H7 (cell line): ENCODE measurements around the gene KCNQ1. TPM values are rescaled to one million over a fixed set of nuclear protein-coding genes. Genes with fewer than 3 reads are reported as not detected.
A peak's percentile ranks its signal among the peaks of the same experiment; 100 is the strongest.

Experiments
- DNase-seq: peaks from one replicate; pipeline ENCODE4 v3.0.0; 2012
- H3K27me3 ChIP-seq: 2 replicates; pipeline ENCODE4 v1.6.0; 2011; ENCODE audit warnings: mild to moderate bottlenecking, low read length; ENCODE audit not compliant: control insufficient read depth, insufficient read depth
- H3K36me3 ChIP-seq: replicated peaks from 2 replicates; pipeline ENCODE4 v1.5.1; 2011; ENCODE audit warnings: low read length; ENCODE audit not compliant: control insufficient read depth, insufficient read depth
- H3K4me3 ChIP-seq: 2 replicates; pipeline ENCODE4 v1.5.1; 2011; ENCODE audit warnings: low read depth, mild to moderate bottlenecking, control low read depth, low read length, moderate library complexity; ENCODE audit not compliant: insufficient read depth
- total RNA-seq: library from RNA; depleted of rRNA; stranded (reverse); fragments of >200 nt; shearing (Covaris generic); gene quantifications from 2 replicates; pipeline ENCODE4 v1.2.3, GENCODE V29; 2014

The KCNQ1 gene
- total RNA-seq, 1 experiment from 2014 or later: 0.48 TPM

DNA sequence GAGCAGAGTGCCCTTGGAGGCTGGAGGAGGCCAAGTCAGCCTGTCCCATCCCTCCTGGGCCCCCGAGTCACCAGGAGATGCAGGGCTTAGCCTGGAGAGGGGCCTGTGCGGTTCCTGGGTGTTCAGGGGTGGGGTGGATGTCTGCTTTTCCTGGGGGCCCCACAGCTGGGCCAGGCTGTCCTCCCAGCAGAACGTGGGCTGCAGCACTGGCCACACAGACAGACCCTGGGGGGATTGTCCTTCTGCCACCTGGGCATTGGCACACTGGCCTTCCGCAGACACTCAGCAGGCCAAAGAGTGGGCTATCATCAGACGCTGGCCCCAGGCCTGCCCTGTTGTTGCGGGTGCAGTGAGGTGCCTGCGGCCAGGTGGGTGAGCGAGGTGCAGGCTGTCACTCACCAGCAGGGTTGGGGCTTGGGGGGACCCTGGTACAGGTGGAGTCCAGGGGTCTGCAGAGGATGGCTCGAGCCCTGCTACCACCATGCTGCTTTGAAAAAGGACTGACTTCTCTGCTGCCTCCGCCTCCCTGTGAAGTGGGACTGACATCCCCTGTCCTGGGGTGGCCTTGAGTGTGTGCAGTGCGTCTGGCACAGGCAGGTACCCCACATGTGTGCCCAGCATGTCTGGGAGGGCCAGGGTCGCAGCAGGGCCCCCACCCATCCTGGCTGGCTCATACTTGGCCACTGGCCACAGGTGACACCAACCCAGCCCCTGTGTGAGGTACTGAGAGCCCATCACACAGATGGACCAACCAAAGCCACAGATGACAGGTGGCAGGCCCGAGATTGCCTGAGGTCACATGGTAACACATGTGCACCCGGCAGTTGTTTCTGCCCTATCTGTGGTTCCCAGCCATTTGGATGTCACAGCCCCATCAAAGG, 294.0 kb downstream of the KCNQ1 start:
- Histone ChIP-seq H3K36me3 (no peaks in the 10 kb centered on the region), H3K27me3 (peaks cover 2% of the 10 kb centered on the region; the same call in 1 of the 2 replicates), H3K4me3 (no peak overlapping the region)
- no peak for DNase-seq

- peak; percentile 56 for DNase-seq
- Histone ChIP-seq H3K27me3 (peaks cover 2% of the 10 kb centered on the region; the same call in 1 of the 2 replicates), H3K4me3 (no peak overlapping the region), H3K36me3 (no peaks in the 10 kb centered on the region)
Measured at GRCh38 chr11:2739531-2740274, 294.9 kb downstream of the KCNQ1 start.

DNA sequence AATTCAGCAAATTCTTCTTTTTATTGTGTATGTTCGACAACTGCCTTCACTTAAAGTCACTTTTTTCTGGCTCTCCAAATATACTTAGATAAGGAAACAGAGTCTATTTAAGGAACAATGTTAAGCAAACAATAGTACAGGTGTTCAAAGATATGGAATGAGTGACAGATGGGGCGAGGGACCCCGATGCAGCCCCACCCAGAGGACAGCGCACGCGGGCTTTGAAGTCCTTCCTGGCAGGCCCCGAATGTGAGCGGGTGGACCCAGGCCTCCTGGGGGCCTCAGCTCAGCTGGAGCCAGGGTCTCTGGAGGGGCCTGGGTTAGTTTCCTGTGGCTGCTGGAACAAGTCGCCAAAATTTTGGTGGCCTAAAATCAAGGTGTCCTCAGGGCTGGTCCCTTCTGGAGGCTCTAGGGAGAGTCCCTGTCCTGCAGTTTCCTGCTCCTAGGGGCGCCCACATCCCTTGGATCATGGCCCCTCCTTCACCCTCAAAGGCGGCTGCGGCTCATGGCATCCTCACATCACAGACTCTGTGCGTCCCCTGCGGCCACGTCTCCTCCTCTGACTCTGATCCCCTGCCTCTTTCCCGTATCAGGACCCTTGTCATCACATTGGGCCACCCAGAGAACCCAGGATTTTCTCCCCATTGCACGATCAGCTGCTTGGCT, 295.6 kb downstream of the KCNQ1 start:
- Histone ChIP-seq H3K27me3 (peaks cover under 1% of the 10 kb centered on the region; the same call in 1 of the 2 replicates), H3K4me3 (no peak overlapping the region), H3K36me3 (no peaks in the 10 kb centered on the region)
- no peak for DNase-seq

DNA sequence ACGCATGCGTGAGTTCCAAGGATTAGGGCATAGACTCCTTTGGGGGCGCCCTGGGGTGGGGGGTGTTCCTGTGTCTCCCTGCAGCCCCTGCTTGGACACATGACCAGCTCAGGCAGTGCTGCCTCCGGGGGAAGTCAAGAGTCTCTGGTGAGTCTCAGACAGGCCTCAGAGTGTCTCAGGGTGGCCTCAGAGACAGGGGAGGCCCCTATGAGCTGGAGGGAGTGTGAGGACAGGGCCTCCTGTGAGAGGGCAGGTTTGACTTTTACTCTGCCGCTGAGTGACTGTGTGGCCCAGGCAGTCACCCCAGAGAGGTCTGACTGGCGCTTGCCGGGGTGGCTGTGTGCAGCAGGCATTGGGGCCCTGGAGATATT, 296.2 kb downstream of the KCNQ1 start:
- no peaks in the 10 kb centered on the region for H3K36me3 ChIP-seq
- H3K27me3 ChIP-seq: no peaks in the 10 kb centered on the region; the same call in 1 of the 2 replicates
- peak; percentile 66 for DNase-seq
- H3K4me3 ChIP-seq: no peak overlapping the region

DNA sequence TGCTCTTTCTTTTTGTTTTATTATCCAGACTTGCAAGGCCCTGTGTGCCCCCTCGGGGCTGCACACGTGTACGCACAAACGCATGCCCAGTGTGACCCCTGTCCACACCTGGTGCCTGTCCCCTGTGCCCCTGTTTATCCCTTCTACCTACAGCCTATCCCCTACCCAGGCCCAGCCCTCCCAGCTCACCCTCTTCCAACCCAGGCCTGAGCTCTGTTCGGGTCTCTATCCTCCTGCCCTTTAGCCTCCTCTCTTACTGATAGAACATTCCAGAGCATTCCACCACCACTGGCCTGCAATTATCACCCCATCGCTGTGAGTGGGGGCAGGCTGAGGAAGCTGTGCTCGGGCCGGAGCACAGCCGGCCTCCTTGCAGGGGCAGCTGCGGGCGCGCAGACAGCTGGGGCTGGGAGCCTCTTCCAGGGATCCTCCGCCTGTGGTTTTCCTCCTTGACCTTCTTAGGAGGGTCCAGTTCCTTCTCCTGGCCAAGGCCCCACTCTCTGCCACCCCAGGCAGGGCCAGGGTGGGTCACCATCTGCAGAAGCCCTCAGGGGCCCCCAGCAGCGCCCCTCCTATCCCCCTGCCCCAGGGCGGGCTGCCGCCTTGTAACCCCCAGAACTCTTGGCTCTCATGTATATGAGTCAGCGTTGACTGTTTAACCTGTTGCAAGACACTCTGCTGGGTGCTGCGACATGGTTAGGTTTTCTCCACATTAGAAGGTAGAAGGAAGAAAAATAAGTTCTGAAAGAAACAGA, 296.7 kb downstream of the KCNQ1 start:
- DNase-seq: peak; percentile 64
- Histone ChIP-seq H3K27me3 (no peaks in the 10 kb centered on the region; the same call in 1 of the 2 replicates), H3K36me3 (no peaks in the 10 kb centered on the region), H3K4me3 (no peak overlapping the region)

DNA sequence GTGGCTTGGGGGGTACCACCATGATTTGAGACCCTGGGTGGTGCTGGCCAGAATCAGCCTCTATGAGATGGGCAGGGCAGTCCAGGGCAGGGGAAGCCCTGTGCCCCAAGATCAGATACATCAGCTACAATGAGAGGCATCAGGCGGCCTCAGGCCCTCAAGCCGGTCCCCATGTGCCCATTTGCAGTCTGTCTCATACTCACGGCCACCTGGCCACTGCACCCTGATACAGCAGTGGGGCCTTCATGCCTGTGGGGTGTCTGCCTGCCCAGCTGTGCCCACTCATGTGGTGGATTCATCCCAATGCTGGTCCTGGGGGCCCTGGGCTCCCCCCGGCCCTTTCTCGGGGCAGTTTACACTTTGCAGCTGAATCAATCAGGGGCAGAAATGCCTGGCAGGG, 297.4 kb downstream of the KCNQ1 start:
- Histone ChIP-seq H3K27me3 (peaks cover 2% of the 10 kb centered on the region; the same call in 1 of the 2 replicates), H3K4me3 (no peak overlapping the region), H3K36me3 (no peaks in the 10 kb centered on the region)
- no peak for DNase-seq

DNA sequence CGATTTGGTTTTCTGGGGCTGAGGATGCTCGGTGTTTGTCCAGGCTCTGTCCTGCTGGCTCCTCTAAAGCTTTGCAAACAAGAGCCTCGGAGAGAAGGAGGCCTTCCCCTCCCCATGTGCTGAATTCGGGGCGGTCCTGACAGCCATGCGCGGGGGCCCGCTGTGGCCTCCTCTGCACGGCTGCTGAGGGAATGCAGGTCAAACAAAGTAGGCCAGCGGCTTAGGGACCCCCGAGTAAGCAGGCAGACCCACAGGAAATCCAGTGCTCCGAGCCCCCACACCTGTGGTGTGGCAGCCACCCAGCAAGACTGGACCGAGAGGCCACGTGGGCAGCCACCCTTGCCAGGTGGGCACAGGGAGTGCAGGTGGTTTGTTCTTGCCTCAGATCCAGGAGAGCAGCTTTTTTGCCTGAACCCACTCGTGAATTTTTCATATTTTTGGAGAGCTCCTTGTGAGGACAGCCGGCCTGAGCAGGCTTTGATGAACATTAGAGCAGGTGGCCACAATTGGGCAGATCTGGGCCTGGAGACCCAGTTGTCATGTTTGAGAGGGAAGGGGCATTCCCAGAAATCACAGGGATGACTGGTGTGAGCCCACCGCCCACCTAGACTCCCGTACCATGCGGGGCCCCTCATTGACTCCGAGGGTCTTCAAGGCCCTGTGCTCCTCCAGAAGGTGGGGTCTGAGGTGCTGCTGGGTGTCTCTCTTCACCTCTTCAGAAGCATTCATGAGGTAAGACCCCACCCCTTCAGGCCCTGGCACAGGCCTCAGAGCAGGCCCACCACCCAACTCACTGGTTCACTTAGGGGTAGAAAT, 298.0 kb downstream of the KCNQ1 start:
- Histone ChIP-seq H3K27me3 (peaks cover 2% of the 10 kb centered on the region; the same call in 1 of the 2 replicates), H3K36me3 (no peaks in the 10 kb centered on the region), H3K4me3 (no peak overlapping the region)
- no peak for DNase-seq

GRCh38 chr11:2743427-2744110, 298.8 kb downstream of the KCNQ1 start:
- Histone ChIP-seq H3K27me3 (peaks cover 2% of the 10 kb centered on the region; the same call in 1 of the 2 replicates), H3K4me3 (no peak overlapping the region), H3K36me3 (no peaks in the 10 kb centered on the region)
- no peak for DNase-seq

- DNase-seq: no peak
- H3K27me3 ChIP-seq: peaks cover 2% of the 10 kb centered on the region; the same call in 1 of the 2 replicates
- no peaks in the 10 kb centered on the region for H3K36me3 ChIP-seq
- no peak overlapping the region for H3K4me3 ChIP-seq
Measured at GRCh38 chr11:2744166-2744565, 299.4 kb downstream of the KCNQ1 start.

GRCh38 chr11:2745511-2745910, 300.7 kb downstream of the KCNQ1 start:
- Histone ChIP-seq H3K36me3 (no peaks in the 10 kb centered on the region), H3K27me3 (peaks cover 2% of the 10 kb centered on the region; the same call in 1 of the 2 replicates), H3K4me3 (no peak overlapping the region)
- no peak for DNase-seq

DNA sequence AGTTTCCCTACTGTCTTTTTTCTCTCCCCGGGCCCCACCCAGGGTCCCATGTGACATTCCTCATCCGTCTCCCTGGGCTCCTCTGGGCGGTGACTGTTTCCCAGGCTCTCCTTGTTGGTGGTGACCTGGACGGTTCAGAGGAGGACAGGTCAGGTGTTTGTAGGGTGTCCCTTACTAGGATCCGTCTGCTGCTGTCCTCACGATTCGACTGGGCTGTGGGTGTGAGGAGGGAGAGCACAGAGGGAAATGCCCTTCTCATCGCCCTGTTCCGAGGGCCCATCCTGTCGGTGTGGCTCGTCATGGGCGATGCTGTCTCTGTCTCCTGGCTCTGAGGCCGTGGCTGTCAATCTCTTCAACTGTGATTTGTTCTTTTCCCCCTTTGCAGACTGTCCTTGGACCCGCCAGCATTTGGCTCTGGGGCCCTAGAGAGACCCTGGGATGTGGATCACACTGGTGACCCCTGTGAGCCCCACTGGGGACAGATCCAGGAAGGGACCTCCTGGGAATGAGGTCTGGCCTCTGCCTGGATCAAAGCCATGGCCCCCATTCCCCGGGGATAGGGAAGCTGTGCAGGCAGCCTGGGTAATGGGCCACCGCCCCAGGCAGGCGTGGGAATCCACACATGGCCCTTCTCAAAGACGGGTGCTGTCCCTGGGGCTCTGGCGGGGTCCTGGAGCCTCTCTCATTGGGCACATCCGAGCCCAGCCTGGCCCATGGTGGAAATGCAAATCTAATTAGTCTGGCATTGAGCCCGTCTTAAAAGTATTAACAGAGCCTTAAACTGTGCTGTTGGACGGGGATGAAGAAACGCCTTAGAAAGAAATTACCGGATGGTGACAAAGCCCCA, 301.8 kb downstream of the KCNQ1 start:
- no peak for DNase-seq
- peaks cover 2% of the 10 kb centered on the region; the same call in 1 of the 2 replicates for H3K27me3 ChIP-seq
- no peak overlapping the region for H3K4me3 ChIP-seq
- no peaks in the 10 kb centered on the region for H3K36me3 ChIP-seq

DNA sequence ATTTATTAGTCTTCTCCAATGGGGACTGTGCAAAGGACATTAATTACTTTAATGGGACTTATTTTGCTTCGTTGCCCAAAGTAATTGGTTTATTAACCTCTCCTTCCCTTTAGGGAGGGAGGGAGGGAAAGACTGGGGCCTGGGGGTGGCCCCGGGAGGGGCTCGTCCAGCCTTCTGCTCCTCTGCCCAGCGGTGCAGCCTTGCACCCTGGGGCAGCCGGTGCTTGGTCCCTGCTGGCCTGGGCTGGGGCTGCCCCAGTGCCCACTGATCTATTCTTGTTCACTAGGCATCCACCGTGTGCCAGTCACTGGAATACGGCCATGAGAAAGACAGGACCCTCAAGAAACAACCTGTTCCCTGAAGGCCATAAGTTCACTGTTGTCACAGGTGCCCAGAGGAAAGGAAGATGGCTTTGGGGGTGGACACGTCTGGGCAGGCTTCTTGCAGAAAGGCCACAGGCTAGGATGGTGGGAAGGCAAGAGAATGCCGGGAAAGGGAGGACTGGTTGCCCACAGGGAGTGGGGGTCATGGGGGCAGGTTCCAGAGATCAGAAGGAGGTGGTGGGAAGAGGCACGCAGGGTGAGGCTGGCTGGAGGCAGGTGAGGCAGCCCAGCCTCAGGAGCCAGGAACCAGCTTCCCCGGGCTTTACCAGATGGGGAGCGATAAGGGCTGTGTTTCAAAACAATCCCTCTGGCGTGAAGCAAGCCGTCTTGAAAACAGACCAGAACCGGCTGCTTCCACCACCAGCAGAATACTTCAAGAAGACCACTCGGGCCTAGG, 302.6 kb downstream of the KCNQ1 start:
- H3K4me3 ChIP-seq: no peak overlapping the region
- peaks cover 2% of the 10 kb centered on the region for H3K27me3 ChIP-seq
- H3K36me3 ChIP-seq: no peaks in the 10 kb centered on the region
- no peak for DNase-seq
